Ramos (cell line): ENCODE data around the gene RHOT2.

Experiments
- in situ Hi-C: fragments of 300-500 bp; cut with MboI; formaldehyde crosslinking; loops from one replicate; pipeline ENCODE4 v1.14.3; 2022; ENCODE audit warnings: low sequenced_read_pairs; ENCODE audit not compliant: unreplicated experiment

The RHOT2 gene

DNA sequence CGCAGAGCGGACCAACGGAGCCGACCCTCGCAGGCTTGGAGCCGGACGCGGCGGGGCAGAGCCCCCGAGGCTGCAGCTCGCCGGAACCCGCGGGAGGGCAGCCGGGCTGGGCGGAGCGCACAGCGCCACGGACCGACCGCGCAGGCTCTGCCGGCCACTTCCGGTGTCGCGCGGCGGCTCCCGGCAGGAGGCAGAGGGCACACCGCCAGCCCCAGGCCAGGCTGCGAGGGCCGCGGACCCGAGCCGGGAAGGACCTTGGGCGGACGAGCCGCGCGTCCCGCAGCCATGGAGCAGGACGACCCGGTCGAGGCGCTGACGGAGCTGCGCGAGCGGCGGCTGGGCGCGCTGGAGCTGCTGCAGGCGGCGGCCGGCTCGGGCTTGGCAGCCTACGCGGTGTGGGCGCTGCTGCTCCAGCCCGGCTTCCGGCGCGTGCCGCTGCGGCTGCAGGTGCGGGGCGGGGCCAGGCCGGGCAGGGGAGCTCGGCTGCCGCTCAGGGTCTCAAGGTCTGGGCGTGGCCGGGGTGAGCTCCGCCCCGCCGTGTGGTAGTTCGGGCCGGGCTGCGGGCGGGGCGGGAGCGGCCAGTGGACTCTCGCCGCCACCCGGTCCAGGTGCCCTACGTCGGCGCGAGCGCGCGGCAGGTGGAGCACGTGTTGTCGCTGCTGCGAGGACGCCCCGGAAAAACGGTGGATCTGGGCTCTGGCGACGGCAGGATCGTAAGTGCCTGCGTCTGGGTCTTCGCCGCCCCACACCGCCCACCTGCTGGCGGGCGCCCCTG is 53.2 kb downstream of the RHOT2 start, which contains the start of gene ANTKMT:
TSS of gene ANTKMT (plus strand) at position 157 of the 775 bp plus-strand sequence. CDS start at position 286, 129 bp downstream.
- in situ Hi-C loops: loop anchor here (25.0 kb wide), 1 partner anchor 341 kb away; the partner anchor contains the start of gene SSTR5

DNA sequence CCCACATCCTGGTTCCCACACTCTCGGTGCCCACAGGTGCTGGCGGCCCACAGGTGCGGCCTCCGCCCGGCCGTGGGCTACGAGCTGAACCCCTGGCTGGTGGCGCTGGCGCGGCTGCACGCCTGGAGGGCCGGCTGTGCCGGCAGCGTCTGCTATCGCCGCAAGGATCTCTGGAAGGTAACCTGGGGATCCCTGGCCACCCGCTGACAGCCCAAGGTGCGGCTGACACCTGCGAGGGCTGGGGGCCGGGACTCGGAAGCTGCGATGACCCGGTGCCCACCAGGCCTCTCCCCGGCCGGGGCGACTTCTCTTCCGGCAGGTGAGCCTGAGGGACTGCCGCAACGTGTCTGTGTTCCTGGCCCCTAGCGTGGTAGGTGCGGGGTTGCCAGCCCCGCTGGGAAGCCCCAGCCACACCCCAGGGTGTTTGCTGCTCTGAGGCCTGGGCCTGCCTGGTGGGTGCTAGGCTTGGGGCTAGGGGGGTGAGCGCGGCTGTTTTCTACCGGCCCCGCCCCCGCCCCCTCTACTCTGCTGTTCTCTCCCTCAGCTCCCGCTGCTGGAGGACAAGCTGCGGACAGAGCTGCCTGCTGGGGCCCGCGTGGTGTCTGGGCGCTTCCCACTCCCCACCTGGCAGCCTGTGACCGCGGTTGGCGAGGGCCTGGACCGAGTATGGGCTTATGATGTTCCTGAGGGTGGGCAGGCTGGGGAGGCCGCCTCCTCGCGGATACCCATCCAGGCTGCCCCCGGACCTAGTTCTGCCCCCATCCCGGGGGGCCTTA is 54.0 kb downstream of the RHOT2 start:
- in situ Hi-C loops: loop anchor here (25.0 kb wide), 1 partner anchor 340 kb away; the partner anchor contains the start of gene SSTR5

DNA sequence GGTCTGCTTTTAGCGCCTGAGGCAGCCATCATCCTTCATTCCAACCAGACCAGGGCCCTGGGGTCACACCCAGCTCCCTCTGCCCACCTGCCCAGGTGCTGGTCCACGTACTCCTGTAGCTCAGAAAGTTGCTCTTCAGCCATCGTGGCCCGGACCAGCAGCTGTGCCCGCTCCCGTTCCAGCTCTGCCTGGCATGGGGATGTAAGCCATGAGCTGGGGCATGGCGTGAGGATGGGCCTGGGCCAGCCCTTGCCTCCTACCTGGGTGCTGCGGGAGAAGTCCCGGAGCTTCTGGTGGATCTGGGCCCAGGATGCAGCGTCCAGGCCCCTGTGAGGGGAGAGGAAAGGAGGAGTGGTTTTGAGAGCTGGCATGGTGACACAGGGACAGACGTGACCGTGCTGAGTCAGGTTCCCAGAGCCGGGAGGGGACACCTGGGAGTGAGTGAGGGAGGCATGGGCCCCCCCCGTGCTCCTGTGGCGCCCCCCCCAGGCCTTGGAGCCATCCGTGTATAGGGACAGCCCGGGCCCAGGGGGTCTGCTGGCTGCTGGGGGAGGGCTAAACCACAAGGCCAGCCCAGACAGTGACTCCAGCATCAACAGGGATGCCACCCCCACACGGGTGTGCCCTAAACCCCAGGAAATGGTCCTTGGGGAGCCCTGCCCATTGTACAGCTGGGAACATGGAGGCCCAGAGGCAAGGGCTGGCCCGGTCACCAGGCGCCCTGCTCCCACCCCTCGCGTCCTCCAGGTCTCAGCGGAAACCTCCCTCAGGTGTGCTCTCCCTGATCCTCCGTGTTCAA is 55.1 kb downstream of the RHOT2 start:
- in situ Hi-C loops: loop anchor here (25.0 kb wide), 1 partner anchor 339 kb away; the partner anchor contains the start of gene SSTR5

DNA sequence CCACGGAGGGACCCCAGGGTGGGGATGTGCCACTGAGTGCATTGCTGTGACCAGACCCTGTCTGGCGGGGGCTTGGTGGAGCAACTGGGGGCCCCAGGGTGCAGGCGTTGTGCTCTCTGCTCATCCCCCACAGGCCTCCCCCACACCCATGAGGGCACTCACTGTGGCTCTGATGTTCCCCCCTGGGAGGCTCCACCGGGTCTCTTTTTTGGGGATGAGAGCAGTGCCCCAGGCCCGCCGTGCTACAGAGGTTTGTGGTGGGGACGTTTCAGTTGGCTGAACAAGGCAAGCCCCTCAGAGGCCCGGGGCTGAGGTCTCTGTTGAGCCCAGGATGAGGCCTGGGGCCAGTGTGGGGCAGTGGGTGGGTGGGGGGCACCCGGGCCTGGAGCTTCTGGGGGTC is 55.8 kb downstream of the RHOT2 start:
- in situ Hi-C loops: loop anchor here (25.0 kb wide), 1 partner anchor 339 kb away; the partner anchor contains the start of gene SSTR5
